GM10248 (cell line): ENCODE results near the gene SCRT2.

Source experiments
- CTCF ChIA-PET: fragments of 300-600 bp; sonication (Branson Sonifier 250); formaldehyde crosslinking; extraction: SDS; loops from one replicate; lab custom pipeline; 2021; ENCODE audit warnings: antibody characterized with exemption; lab: Yijun Ruan, JAX
- POLR2A ChIA-PET: fragments of 350-650 bp; sonication (Branson Sonifier 250); formaldehyde crosslinking; extraction: SDS; loops from one replicate; lab custom pipeline; 2020; ENCODE audit warnings: antibody characterized with exemption; lab: Yijun Ruan, JAX
- DNase-seq: peaks from one replicate; pipeline ENCODE4 v3.0.0; 2012; ENCODE audit errors: extremely low spot score
- TF ChIP-seq, protein P1 (sequence below): IDR thresholded peaks from 2 replicates; pipeline ENCODE4 v1.5.1; 2012; ENCODE audit warnings: mild to moderate bottlenecking, low read depth; ENCODE audit errors: extremely low read depth, missing control alignments, control extremely low read depth

Gene SCRT2

DNA sequence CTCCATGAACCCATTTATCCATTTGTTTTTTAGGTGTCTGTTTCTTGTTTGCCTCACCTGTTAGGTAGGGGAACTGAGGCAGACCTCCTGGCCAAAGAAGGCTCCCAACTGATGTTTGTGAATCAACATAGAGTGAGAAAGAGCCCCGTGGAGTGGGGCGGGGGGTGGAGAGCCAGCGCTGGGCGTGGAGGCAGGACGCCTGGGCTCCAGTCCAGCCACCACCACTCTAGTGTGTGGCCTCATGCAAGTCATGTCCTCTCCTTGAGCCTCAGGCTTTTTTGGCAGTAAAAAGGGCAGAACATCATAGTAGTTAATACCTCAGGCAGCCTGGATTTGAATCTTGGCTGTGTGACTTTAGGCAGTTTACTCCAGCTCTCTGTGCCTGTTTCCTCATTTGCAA is 42.2 kb upstream of the SCRT2 start:
- no peak for DNase-seq
- POLR2A ChIA-PET: no interaction called here
- CTCF ChIA-PET: interaction anchor here (1.0 to 1.3 kb wide), 4 partner anchors 10 to 50 kb away, joined by 3 to 4 read pairs (median 4); no protein-coding TSS in a partner anchor
- TF ChIP-seq, protein P1, sequence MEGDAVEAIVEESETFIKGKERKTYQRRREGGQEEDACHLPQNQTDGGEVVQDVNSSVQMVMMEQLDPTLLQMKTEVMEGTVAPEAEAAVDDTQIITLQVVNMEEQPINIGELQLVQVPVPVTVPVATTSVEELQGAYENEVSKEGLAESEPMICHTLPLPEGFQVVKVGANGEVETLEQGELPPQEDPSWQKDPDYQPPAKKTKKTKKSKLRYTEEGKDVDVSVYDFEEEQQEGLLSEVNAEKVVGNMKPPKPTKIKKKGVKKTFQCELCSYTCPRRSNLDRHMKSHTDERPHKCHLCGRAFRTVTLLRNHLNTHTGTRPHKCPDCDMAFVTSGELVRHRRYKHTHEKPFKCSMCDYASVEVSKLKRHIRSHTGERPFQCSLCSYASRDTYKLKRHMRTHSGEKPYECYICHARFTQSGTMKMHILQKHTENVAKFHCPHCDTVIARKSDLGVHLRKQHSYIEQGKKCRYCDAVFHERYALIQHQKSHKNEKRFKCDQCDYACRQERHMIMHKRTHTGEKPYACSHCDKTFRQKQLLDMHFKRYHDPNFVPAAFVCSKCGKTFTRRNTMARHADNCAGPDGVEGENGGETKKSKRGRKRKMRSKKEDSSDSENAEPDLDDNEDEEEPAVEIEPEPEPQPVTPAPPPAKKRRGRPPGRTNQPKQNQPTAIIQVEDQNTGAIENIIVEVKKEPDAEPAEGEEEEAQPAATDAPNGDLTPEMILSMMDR: no peak

- CTCF ChIA-PET: interaction anchor here (1.1 to 1.3 kb wide), 3 partner anchors 9 to 11 kb away, joined by 3 to 4 read pairs (median 4); no protein-coding TSS in a partner anchor
- TF ChIP-seq, protein P1: no peak
- no peak for DNase-seq
- POLR2A ChIA-PET: no interaction called here
Measured at GRCh38 chr20:717271-717670, 41.7 kb upstream of the SCRT2 start.

GRCh38 chr20:714453-714852 is 38.9 kb upstream of the SCRT2 start:
- ChIA-PET POLR2A (no interaction called here), CTCF (no interaction called here)
- TF ChIP-seq, protein P1: no peak
- no peak for DNase-seq

DNA sequence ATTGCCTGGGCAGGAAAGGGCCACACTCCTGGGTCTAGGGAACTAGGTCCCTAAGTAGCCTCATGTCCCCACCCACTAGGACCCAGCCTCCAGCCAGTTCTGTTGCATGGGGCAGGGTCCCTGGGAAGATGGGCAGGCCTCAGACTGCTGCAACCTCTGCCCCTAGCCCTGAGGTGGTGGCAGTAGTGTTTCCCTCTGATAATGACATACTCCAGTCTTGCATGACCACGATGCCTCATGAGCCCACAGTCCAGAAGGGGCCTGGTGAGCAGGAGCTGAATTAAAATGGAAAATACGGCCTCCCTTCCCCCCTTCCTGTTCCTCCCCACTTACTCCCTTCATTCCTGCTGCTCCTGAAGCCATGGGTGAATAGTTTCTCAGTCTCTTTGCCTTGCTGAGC is 36.0 kb upstream of the SCRT2 start:
- DNase-seq: no peak
- CTCF ChIA-PET: no interaction called here
- POLR2A ChIA-PET: no interaction called here
- TF ChIP-seq, protein P1: no peak

- ChIA-PET CTCF (no interaction called here), POLR2A (no interaction called here)
- no peak for DNase-seq
- TF ChIP-seq, protein P1: no peak
Measured at GRCh38 chr20:710780-711450, 35.3 kb upstream of the SCRT2 start.

DNA sequence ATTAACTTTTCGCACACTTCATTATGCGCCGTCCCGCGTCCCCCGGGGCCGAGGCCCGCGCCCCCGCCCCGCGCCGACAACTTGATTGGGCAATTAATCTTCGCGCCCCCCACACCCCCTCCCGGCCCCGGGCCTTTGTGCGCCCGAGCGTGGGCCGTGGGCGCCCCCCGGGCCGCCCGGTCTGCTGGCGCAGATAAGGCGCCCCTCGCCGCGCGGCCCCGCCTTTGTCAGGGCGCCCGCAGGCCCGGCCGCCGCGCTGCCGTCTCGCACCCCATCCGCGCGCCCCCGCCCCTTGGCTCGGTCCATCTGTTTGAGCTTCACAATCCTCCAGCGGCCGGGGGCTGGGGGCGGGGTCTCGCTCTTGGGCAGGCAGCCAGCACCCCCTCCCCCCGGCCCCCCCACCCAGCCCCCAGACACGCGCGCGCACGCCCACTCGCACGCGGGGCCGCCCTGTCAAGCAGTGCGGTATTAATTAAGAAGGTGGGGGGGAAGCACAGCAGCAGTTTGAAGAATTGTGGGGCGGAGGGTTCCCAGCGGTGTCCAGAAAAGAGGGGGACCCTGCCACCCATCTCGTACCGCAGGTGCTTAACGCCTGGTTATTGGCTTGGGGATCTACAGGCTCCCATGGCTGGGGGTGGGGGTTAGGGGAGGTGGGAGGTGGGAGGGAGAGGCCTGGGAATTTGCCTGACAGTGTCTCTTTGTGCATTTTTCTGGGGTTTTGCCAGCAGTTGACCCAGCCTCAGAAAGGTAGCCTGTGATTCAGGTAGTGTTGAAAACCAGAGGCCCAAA is 34.6 kb upstream of the SCRT2 start:
- ChIA-PET CTCF (no interaction called here), POLR2A (no interaction called here)

More for the DNA sequence above, 34.6 kb upstream of the SCRT2 start:
- no peak for DNase-seq
- TF ChIP-seq, protein P1: no peak
